ENCODE data around the gene RAF1. TPM values are rescaled to one million over a fixed set of nuclear protein-coding genes. Genes with fewer than 3 reads are reported as not detected.

Gene RAF1
- total and polyA plus RNA-seq, 2 experiments from 2014 or later: 39.5 to 123 TPM

- Histone ChIP-seq H3K4me3 (no peak overlapping the region), H3K4me1 (ENCODE audit: insufficient read depth) (no peaks in the 10 kb centered on the region), H3K79me2 (replicated peaks; ENCODE audit: insufficient read depth) (no peaks in the 10 kb centered on the region), H3K4me2 (no peak overlapping the region), H3K27me3 (ENCODE audit: insufficient read depth) (no peaks in the 10 kb centered on the region), H3K9me2 (ENCODE audit: insufficient read depth) (no peaks in the 10 kb centered on the region), H2AFZ (no peak overlapping the region), H4K20me1 (replicated peaks; ENCODE audit: insufficient read depth) (peaks cover 19% of the 10 kb centered on the region), H3K27ac (ENCODE audit: low read depth) (no peak overlapping the region), H3K36me3 (ENCODE audit: insufficient read depth) (peaks cover 26% of the 10 kb centered on the region), H3F3A (replicated peaks; ENCODE audit: low read depth) (peaks cover 15% of the 10 kb centered on the region; the same call in 1 of the 2 replicates)
- Mint-ChIP-seq H3K27ac (no peak overlapping the region), H3K4me1 (peaks cover 3% of the 10 kb centered on the region; the same call in 2 of the 3 replicates), H3K4me3 (no peak overlapping the region), H3K36me3 (ENCODE audit: low read depth) (peaks cover 77% of the 10 kb centered on the region), H3K9me3 (no peaks in the 10 kb centered on the region), H3K27me3 (ENCODE audit: insufficient read depth, low read depth, poor library complexity) (peaks cover 30% of the 10 kb centered on the region)
- ATAC-seq: no peak
- TF ChIP-seq EZH2 (IDR thresholded peaks at IDR 0.05; ENCODE audit: low read depth, unreplicated experiment) (no peak), ZNF331 (CRISPR knock-in tag; IDR thresholded peaks at IDR 0.05; ENCODE audit: low read depth) (no peak), NANOG (IDR thresholded peaks at IDR 0.05; ENCODE audit: borderline replicate concordance) (no peak), ZNF114 (CRISPR knock-in tag; IDR thresholded peaks at IDR 0.05) (no peak), EZH2phosphoT487 (IDR thresholded peaks at IDR 0.05; ENCODE audit: unreplicated experiment) (no peak), JUNB (IDR thresholded peaks at IDR 0.05; ENCODE audit: unreplicated experiment) (no peak), REST (IDR thresholded peaks at IDR 0.05; ENCODE audit: unreplicated experiment) (no peak), CREB1 (CRISPR knock-in tag; IDR thresholded peaks at IDR 0.05; ENCODE audit: low read depth) (no peak), ETS1 (IDR thresholded peaks at IDR 0.05) (no peak), ZNF462 (CRISPR knock-in tag; IDR thresholded peaks at IDR 0.05) (no peak), POLR2AphosphoS5 (IDR thresholded peaks at IDR 0.05; ENCODE audit: low read depth) (no peak), STAT1 (IDR thresholded peaks at IDR 0.05; ENCODE audit: unreplicated experiment) (no peak), CTCF (conservative IDR thresholded peaks at IDR 0.05; ENCODE audit: low read depth in 2 of 2) (no peak)
- no peak for DNase-seq (ENCODE audit: low spot score)
These were observed 81.2 kb downstream of the RAF1 start for GRCh38 chr3:12582730-12583129.
